ENCODE results near the gene AKAP13.

AKAP13 gene

GRCh38 chr15:85769182-85769900 lies 388.9 kb downstream of the AKAP13 start:
- no peak overlapping the region for H3K4me3 ChIP-seq (ENCODE audit: control insufficient read depth, low read depth, low read length)
- no peak for DNase-seq (ENCODE audit: low read depth)
- TF ChIP-seq CTCF (IDR thresholded peaks at IDR 0.05; ENCODE audit: control insufficient read depth, insufficient read depth, low read depth, low read length, missing control alignments), result no peak

GRCh38 chr15:85770096-85771041 lies 390.0 kb downstream of the AKAP13 start:
- no peak overlapping the region for H3K4me3 ChIP-seq (ENCODE audit: control insufficient read depth, low read depth, low read length)
- no peak for DNase-seq (ENCODE audit: low read depth)
- no peak for TF ChIP-seq CTCF (IDR thresholded peaks at IDR 0.05; ENCODE audit: control insufficient read depth, insufficient read depth, low read depth, low read length, missing control alignments)

GRCh38 chr15:85771271-85771670 lies 390.9 kb downstream of the AKAP13 start:
- no peak for DNase-seq (ENCODE audit: low read depth)
- no peak overlapping the region for H3K4me3 ChIP-seq (ENCODE audit: control insufficient read depth, low read depth, low read length)
- no peak for TF ChIP-seq CTCF (IDR thresholded peaks at IDR 0.05; ENCODE audit: control insufficient read depth, insufficient read depth, low read depth, low read length, missing control alignments)

- no peak for TF ChIP-seq CTCF (IDR thresholded peaks at IDR 0.05; ENCODE audit: control insufficient read depth, insufficient read depth, low read depth, low read length, missing control alignments)
- DNase-seq (ENCODE audit: low read depth), result peak; percentile 20
- no peak overlapping the region for H3K4me3 ChIP-seq (ENCODE audit: control insufficient read depth, low read depth, low read length)
Observed at GRCh38 chr15:85771781-85772445, 391.5 kb downstream of the AKAP13 start.

GRCh38 chr15:85772668-85773067 lies 392.3 kb downstream of the AKAP13 start:
- DNase-seq (ENCODE audit: low read depth), result no peak
- no peak for TF ChIP-seq CTCF (IDR thresholded peaks at IDR 0.05; ENCODE audit: control insufficient read depth, insufficient read depth, low read depth, low read length, missing control alignments)
- H3K4me3 ChIP-seq (ENCODE audit: control insufficient read depth, low read depth, low read length), result no peak overlapping the region

- DNase-seq (ENCODE audit: low read depth), result no peak
Observed at GRCh38 chr15:85773249-85773648, 392.8 kb downstream of the AKAP13 start.

More at GRCh38 chr15:85773249-85773648, 392.8 kb downstream of the AKAP13 start:
- TF ChIP-seq CTCF (IDR thresholded peaks at IDR 0.05; ENCODE audit: control insufficient read depth, insufficient read depth, low read depth, low read length, missing control alignments), result no peak
- no peak overlapping the region for H3K4me3 ChIP-seq (ENCODE audit: control insufficient read depth, low read depth, low read length)
